ENCODE measurements around the gene TMEM150A. TPM values are rescaled to one million over a fixed set of nuclear protein-coding genes. Genes with fewer than 3 reads are reported as not detected.

TMEM150A gene
- total and polyA plus RNA-seq, 2 of the 13 experiments (the other 11 are each of a cell fraction or from before 2014, with no cell fraction given), result 30.1 to 70.4 TPM

DNA sequence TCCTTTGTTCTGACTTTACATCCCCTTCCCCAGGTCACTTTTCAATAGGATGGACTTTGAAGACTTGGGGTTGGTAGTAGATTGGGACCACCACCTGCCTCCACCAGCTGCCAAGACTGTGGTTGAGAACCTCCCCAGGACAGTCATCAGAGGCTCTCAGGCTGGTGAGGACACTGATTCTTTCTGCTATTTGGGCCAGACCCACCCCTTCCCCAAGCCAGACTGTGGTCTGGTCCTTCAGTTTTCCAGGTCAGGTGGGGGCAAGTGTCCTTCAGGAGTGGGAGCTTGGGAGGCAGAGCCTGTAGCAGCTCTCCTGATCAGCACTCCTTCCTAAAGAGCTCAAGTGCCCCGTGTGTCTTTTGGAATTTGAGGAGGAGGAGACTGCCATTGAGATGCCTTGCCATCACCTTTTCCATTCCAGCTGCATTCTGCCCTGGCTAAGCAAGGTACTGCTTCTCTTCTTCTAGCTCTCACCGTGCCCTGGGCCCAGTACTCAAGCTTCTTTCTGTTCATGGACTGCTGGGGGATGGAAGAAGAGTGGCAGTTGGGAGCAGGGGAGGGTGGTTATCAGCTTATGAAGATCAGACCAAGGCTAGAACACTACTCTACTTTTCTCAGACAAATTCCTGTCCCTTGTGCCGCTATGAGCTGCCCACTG is 5.9 kb downstream of the TMEM150A start (continued):
- TF ChIP-seq, protein P1, sequence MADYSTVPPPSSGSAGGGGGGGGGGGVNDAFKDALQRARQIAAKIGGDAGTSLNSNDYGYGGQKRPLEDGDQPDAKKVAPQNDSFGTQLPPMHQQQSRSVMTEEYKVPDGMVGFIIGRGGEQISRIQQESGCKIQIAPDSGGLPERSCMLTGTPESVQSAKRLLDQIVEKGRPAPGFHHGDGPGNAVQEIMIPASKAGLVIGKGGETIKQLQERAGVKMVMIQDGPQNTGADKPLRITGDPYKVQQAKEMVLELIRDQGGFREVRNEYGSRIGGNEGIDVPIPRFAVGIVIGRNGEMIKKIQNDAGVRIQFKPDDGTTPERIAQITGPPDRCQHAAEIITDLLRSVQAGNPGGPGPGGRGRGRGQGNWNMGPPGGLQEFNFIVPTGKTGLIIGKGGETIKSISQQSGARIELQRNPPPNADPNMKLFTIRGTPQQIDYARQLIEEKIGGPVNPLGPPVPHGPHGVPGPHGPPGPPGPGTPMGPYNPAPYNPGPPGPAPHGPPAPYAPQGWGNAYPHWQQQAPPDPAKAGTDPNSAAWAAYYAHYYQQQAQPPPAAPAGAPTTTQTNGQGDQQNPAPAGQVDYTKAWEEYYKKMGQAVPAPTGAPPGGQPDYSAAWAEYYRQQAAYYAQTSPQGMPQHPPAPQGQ (CRISPR knock-in tag; IDR thresholded peaks at IDR 0.05; ENCODE audit: borderline replicate concordance), result no peak

GRCh38 chr2:85596026-85596333 is 6.5 kb downstream of the TMEM150A start:
- Histone ChIP-seq H3K27ac (ENCODE audit: extremely low read length, insufficient read depth, low read length) (peak overlapping the region; percentile 80), H4K20me1 (ENCODE audit: insufficient read depth, low read length) (0 out of 2 replicates have a peak, but pooled peaks cover 3% of the 10 kb centered on the region), H3K9me3 (ENCODE audit: low read length) (no peaks in the 10 kb centered on the region), H3K4me1 (ENCODE audit: insufficient read depth, low read length) (peaks cover 86% of the 10 kb centered on the region), H3K9ac (ENCODE audit: insufficient read depth, low read depth, low read length) (peak overlapping the region; percentile 85), H3K36me3 (replicated peaks in 1 of 2; ENCODE audit: control insufficient read depth in 1 of 2, insufficient read depth in 2 of 2, low read length in 2 of 2) (peaks cover 6 to 36% of the 10 kb centered on the region in 2 experiments), H3K4me2 (ENCODE audit: low read depth, low read length) (peak overlapping the region; percentile 94), H2AFZ (ENCODE audit: low read length) (no peak overlapping the region), H3K27me3 (ENCODE audit: control insufficient read depth in 1 of 2, insufficient read depth in 2 of 2, low read length in 2 of 2) (no peaks in the 10 kb centered on the region; a peak in 1 of 5 replicates), H3K79me2 (ENCODE audit: insufficient read depth, low read length) (peaks cover 29% of the 10 kb centered on the region), H3K4me3 (replicated peaks in 1 of 3; ENCODE audit: insufficient read depth in 1 of 3, low read depth in 2 of 3, low read length in 3 of 3) (peak overlapping the region; percentile 88 to 97 (median 90))
- DNase-seq (ENCODE audit: low spot score), result no peak
- 2% methylated on average over 10 of the region's 10 CpGs for WGBS (ENCODE audit: low lambda C conversion rate)
- ATAC-seq, result peak; percentile 13
- no TSS peak for BruUV-seq (replicated peaks)
- POLR2A ChIA-PET, result interaction anchor here (0.6 to 25.9 kb wide), 19 partner anchors 3 to 289 kb away, joined by 3 to 795 read pairs (median 6); partner anchors contain the start of genes C2orf68, ELMOD3, GGCX and MAT2A
- no peak for FAIRE-seq
- intact Hi-C loops (cut with micrococcal nuclease; ENCODE audit: unreplicated experiment), result loop anchor here (5.0 kb wide), 1 partner anchor 174 kb away; no protein-coding TSS in a partner anchor
- in situ Hi-C loops (cut with HindIII; ENCODE audit: extremely low pct_ligation_motif_present, low pct_unique_long_range_greater_than_20kb), result no loop called here
- CTCF ChIA-PET (ENCODE audit: low intra/inter-chr PET ratio, low total read pairs), result no interaction called here
- peak; percentile 80 for TF ChIP-seq AGO2 (optimal IDR thresholded peaks at IDR 0.05; ENCODE audit: low read depth, low read length)
- TF ChIP-seq ZBTB38 (CRISPR knock-in tag; IDR thresholded peaks at IDR 0.05), result no peak; the same call in 1 of the 2 replicates
- TF ChIP-seq, protein P2, sequence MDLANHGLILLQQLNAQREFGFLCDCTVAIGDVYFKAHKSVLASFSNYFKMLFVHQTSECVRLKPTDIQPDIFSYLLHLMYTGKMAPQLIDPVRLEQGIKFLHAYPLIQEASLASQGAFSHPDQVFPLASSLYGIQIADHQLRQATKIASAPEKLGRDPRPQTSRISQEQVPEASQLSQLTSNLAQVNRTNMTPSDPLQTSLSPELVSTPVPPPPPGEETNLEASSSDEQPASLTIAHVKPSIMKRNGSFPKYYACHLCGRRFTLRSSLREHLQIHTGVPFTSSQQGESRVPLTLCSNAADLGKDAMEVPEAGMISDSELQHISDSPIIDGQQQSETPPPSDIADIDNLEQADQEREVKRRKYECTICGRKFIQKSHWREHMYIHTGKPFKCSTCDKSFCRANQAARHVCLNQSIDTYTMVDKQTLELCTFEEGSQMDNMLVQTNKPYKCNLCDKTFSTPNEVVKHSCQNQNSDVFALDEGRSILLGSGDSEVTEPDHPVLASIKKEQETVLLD (CRISPR knock-in tag; IDR thresholded peaks at IDR 0.05; ENCODE audit: low read depth), result no peak
- TF ChIP-seq ASH2L (IDR thresholded peaks at IDR 0.05; ENCODE audit: insufficient read length, low read depth, low read length), result peak; percentile 5
- no peak for TF ChIP-seq IKZF4 (CRISPR knock-in tag; IDR thresholded peaks at IDR 0.05; ENCODE audit: borderline replicate concordance, low read depth, not compliant biosample characterization)
- TF ChIP-seq NR2C2 (CRISPR knock-in tag; IDR thresholded peaks at IDR 0.05; ENCODE audit: borderline replicate concordance), result no peak
- TF ChIP-seq ZBTB21 (CRISPR knock-in tag; IDR thresholded peaks at IDR 0.05), result no peak
- TF ChIP-seq FOXJ3 (CRISPR knock-in tag; IDR thresholded peaks at IDR 0.05; ENCODE audit: borderline replicate concordance), result no peak
- 0 out of 2 replicates have a peak, but pooled peaks have one; percentile 13 for TF ChIP-seq ZKSCAN5 (CRISPR knock-in tag; IDR thresholded peaks at IDR 0.05)
- no peak for TF ChIP-seq AHR (CRISPR knock-in tag; IDR thresholded peaks at IDR 0.05)
- 0 out of 2 replicates have a peak, but pooled peaks have one; percentile 2 for TF ChIP-seq MXD3 (CRISPR knock-in tag; IDR thresholded peaks at IDR 0.05)
- TF ChIP-seq KLF6 (CRISPR knock-in tag; IDR thresholded peaks at IDR 0.05), result no peak
- no peak for TF ChIP-seq ZNF678 (CRISPR knock-in tag; IDR thresholded peaks at IDR 0.05)
- 0 out of 2 replicates have a peak, but pooled peaks have one; percentile 3 for TF ChIP-seq HES4 (CRISPR knock-in tag; IDR thresholded peaks at IDR 0.05; ENCODE audit: borderline replicate concordance)
